ENCODE results near the gene EPB41L5. TPM values are rescaled to one million over a fixed set of nuclear protein-coding genes. Genes with fewer than 3 reads are reported as not detected.

Gene EPB41L5
- 7.7 and 10.3 TPM in 2 replicates for total RNA-seq

DNA sequence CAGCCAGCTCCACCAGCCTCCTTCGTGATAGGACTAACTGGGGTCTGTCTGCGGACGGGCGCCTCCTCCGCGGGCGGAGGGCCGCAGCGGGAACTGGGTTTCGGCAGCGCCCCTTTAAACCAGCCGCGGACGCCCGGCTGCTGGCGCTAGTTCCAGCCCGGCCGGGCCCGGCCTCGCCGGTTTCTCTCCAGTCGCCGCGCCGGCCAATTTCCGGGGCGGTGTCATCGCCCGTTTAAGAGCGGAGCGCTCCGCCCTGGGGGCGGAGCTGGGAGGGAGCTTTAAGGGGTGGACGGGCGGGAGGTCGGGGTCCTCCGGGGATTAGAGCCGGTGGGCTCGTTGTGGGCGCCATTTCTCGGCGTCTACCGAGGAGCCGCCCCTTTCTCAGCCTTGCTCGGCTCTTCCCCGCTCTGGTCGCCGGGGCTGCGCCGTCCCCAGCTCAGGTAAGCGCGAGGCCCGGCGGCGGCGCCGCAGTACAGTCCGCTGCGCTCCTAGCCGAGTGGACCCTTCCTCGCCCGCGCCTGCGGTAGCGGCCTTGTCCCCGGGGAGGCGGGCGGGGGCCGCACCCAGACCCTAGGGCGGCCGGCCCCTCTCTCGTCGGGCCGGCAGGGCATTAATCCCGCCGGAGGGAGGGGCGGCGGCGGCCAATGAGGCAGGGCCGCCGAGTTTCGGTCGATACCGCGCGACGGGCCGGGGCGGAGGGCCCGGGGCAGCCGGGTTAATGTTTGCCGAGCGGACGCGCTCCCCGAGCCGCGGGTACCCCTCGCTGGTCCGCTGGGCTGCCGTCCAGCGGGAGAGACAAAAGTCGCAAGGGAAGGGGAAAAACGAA, at the start of gene EPB41L5:
EPB41L5 (plus strand) TSS at position 307 of the 826 bp plus-strand sequence. CDS start 6,008 bp downstream, outside the sequence.

DNA sequence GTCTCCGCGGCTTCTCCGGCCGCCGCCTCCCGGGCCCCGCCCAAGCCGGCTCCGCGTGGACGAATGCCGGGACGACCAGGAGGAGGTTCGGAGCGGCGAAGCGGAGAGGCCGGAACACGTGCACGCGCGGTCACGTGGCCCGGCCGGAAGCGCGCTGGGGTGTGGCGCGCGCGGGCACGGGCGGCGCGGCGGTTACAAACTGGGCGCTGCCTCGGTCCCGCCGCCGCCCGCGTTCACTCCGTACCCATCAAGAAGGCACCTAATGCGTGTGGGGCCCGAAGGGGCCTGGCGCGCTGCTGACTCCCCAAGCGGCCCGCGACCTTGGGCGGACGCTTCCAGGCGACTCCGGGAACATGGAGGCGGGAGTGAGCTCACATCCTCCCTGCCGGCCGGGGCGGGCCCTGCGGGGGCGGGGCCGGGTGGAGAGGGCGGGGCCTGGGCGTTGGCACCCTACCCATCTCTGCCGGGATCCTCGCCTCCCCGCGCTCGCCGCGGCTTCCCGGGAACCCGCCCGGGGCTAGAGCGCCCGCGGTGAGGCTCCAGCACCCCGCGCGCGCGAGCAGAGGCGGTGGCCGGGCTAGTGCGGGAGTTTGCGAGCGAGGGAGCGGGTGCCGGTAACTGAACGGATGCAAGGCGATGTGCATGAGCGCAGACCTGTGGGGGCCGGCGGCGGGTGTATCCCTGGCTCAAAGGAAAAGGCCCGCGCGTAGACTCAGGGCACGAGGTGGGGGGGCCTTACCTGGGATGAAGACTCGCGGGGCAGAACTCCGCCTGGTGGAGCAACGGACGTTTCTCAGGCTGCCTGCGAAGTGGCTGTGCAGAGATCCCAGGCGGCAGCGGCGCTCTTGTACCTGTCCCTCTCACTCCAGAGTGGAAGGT, 210.4 kb downstream of the EPB41L5 start, which contains the start of gene TMEM185B:
TMEM185B (minus strand) TSS at position 367 of the 879 bp plus-strand sequence. CDS start 424 bp downstream, outside the sequence.

Other genes with a start within 250 kb of the EPB41L5 start
- gene TMEM185B, start 210.3 kb downstream of the EPB41L5 start, total RNA-seq: 25.2 and 31.9 TPM in 2 replicates
- 58.5 and 92.5 TPM in 2 replicates for gene RALB, start 239.8 kb downstream of the EPB41L5 start, total RNA-seq

Data from smooth muscle cell of the umbilical artery (primary cell).